ENCODE results near the gene IFIH1. TPM values are rescaled to one million over a fixed set of nuclear protein-coding genes. Genes with fewer than 3 reads are reported as not detected.
A peak's percentile ranks its signal among the peaks of the same experiment; 100 is the strongest.

IFIH1 gene
- total RNA-seq, 1 experiment from 2014 or later = 7.8 TPM

DNA sequence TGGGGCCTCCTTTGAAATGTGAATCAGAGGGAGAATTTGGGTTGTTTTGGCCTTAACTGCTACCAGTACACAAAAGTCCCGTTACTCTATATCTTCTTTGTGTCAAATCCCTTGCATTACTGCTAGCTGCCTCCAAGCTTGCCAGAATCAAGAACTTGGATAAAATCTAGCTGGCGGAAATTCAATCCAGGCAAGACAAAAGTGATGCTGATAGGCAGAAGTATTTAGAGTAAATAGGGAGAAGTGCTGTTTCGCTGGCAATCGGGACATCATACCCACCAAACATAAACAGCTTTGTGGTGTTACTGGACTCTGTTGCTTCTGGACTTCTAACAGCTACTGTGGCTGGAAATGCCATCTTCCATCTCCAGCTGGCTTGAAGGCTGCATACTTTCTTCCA is 2.5 kb downstream of the IFIH1 start:
- Histone ChIP-seq H3K4me3 (ENCODE audit: low read length) (no peak overlapping the region), H3K4me1 (ENCODE audit: insufficient read depth, low read length) (peaks cover 24% of the 10 kb centered on the region), H3K9me3 (ENCODE audit: low read length) (no peaks in the 10 kb centered on the region), H3K27ac (ENCODE audit: low read length) (no peak overlapping the region), H3K4me2 (ENCODE audit: low read length) (peak overlapping the region; percentile 82), H3K36me3 (ENCODE audit: low read depth, low read length) (no peaks in the 10 kb centered on the region), H3K27me3 (ENCODE audit: low read length) (no peaks in the 10 kb centered on the region), H3K9ac (ENCODE audit: low read length) (no peak overlapping the region), H3F3A (ENCODE audit: low read length, unreplicated experiment) (no peaks in the 10 kb centered on the region), H4K20me1 (ENCODE audit: low read length) (no peaks in the 10 kb centered on the region), H2AFZ (ENCODE audit: low read length) (0 out of 2 replicates have a peak overlapping the region, but pooled peaks have one; percentile 6), H3K9me2 (replicated peaks; ENCODE audit: low read length) (no peaks in the 10 kb centered on the region), H3K79me2 (ENCODE audit: low read length) (no peaks in the 10 kb centered on the region)
- TF ChIP-seq EZH2phosphoT487 (IDR thresholded peaks at IDR 0.05; ENCODE audit: borderline replicate concordance, low read length) (no peak), EZH2 (IDR thresholded peaks at IDR 0.05; ENCODE audit: low read length, unreplicated experiment) (no peak)
- TF ChIP-seq, protein P1, sequence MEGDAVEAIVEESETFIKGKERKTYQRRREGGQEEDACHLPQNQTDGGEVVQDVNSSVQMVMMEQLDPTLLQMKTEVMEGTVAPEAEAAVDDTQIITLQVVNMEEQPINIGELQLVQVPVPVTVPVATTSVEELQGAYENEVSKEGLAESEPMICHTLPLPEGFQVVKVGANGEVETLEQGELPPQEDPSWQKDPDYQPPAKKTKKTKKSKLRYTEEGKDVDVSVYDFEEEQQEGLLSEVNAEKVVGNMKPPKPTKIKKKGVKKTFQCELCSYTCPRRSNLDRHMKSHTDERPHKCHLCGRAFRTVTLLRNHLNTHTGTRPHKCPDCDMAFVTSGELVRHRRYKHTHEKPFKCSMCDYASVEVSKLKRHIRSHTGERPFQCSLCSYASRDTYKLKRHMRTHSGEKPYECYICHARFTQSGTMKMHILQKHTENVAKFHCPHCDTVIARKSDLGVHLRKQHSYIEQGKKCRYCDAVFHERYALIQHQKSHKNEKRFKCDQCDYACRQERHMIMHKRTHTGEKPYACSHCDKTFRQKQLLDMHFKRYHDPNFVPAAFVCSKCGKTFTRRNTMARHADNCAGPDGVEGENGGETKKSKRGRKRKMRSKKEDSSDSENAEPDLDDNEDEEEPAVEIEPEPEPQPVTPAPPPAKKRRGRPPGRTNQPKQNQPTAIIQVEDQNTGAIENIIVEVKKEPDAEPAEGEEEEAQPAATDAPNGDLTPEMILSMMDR (conservative IDR thresholded peaks at IDR 0.05; ENCODE audit: low read depth, low read length) = no peak
- no TSS peak for BruUV-seq (replicated peaks)
- intact Hi-C loops (cut with micrococcal nuclease) = no loop called here
- DNase-seq (no peak), ATAC-seq (no peak)
- POLR2A ChIA-PET (ENCODE audit: unreplicated experiment) = no interaction called here
- CTCF ChIA-PET = interaction anchor here (0.5 kb wide), 1 partner anchor 164 kb away, joined by 5 read pairs; no protein-coding TSS in a partner anchor

DNA sequence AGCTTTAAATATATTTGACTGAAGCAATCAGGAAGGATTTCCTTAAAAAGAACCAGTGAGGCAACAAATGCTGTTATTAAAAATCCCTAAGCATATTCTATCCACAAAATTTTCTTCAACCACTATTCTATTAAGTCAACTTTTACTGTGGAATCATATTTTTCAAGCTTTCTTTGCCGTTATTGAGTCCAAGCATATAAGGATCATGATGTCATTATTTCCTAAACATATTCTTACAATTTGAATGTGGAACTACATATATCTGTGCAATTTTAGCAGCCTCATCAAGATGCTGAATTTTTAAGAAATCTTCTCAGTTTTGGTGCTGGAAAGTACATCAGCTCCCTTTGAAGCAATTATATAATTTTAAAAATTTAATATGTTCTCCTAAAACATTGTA is 5.6 kb downstream of the IFIH1 start:
- Histone ChIP-seq H3F3A (ENCODE audit: low read length, unreplicated experiment) (no peaks in the 10 kb centered on the region), H3K4me3 (ENCODE audit: low read length) (no peak overlapping the region), H3K9me3 (ENCODE audit: low read length) (no peaks in the 10 kb centered on the region), H3K79me2 (ENCODE audit: low read length) (no peaks in the 10 kb centered on the region), H3K27me3 (ENCODE audit: low read length) (no peaks in the 10 kb centered on the region), H4K20me1 (ENCODE audit: low read length) (no peaks in the 10 kb centered on the region), H3K9ac (ENCODE audit: low read length) (no peak overlapping the region), H3K4me2 (ENCODE audit: low read length) (no peak overlapping the region), H3K9me2 (replicated peaks; ENCODE audit: low read length) (no peaks in the 10 kb centered on the region), H3K4me1 (ENCODE audit: insufficient read depth, low read length) (peaks cover 18% of the 10 kb centered on the region; the same call in 1 of the 2 replicates), H3K36me3 (ENCODE audit: low read depth, low read length) (no peaks in the 10 kb centered on the region), H2AFZ (ENCODE audit: low read length) (no peak overlapping the region), H3K27ac (ENCODE audit: low read length) (no peak overlapping the region)
- ChIA-PET CTCF (no interaction called here), POLR2A (ENCODE audit: unreplicated experiment) (no interaction called here)
- TF ChIP-seq, protein P1 (conservative IDR thresholded peaks at IDR 0.05; ENCODE audit: low read depth, low read length) = no peak
- no peak for TF ChIP-seq EZH2 (IDR thresholded peaks at IDR 0.05; ENCODE audit: low read length, unreplicated experiment)
- TF ChIP-seq EZH2phosphoT487 (IDR thresholded peaks at IDR 0.05; ENCODE audit: borderline replicate concordance, low read length) = no peak
- intact Hi-C loops (cut with micrococcal nuclease) = no loop called here
- BruUV-seq (replicated peaks) = no TSS peak
- ATAC-seq = no peak
- no peak for DNase-seq

DNA sequence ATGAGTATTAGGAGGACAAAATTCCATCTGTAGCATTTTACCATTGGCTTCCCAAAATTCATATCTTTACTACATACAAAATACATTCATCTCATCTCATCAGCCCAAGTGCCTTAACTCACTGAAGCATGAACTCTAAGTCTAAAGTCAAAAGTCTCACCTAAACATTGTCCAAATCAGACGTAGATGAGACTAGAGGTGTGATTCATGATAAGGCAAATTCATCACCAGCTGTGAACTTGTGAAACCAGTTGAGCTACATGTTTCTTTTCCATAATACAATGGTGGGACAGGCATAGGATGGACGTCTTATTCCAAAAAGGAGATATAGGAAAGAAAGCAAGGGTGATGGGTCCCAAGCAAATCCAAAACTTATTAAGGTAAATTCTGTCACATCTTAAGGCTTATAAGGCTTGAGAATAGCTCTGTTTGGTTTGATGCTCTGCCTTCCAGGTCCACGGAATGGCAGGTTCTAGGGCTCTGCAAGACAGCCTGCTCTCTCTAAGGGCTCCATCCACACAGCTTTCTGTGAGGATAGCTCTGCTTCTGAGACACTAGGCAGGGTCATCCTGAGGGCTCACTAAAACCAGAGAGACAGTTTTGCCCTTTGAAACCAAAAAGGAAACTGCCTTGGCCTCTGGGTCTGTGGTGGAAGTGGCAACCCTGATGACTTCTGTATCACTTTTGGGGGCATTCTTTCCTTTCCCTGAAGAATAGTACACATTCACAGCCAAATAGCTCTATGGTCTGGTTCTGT is 9.6 kb downstream of the IFIH1 start:
- Histone ChIP-seq H3K4me3 (ENCODE audit: low read length) (no peak overlapping the region), H3K9ac (ENCODE audit: low read length) (no peak overlapping the region), H3K27me3 (ENCODE audit: low read length) (no peaks in the 10 kb centered on the region), H2AFZ (ENCODE audit: low read length) (no peak overlapping the region), H3K9me2 (replicated peaks; ENCODE audit: low read length) (no peaks in the 10 kb centered on the region), H4K20me1 (ENCODE audit: low read length) (no peaks in the 10 kb centered on the region), H3K36me3 (ENCODE audit: low read depth, low read length) (no peaks in the 10 kb centered on the region), H3F3A (ENCODE audit: low read length, unreplicated experiment) (no peaks in the 10 kb centered on the region), H3K4me2 (ENCODE audit: low read length) (no peak overlapping the region), H3K4me1 (ENCODE audit: insufficient read depth, low read length) (peaks cover 4% of the 10 kb centered on the region; the same call in 1 of the 2 replicates), H3K27ac (ENCODE audit: low read length) (no peak overlapping the region), H3K9me3 (ENCODE audit: low read length) (no peaks in the 10 kb centered on the region), H3K79me2 (ENCODE audit: low read length) (no peaks in the 10 kb centered on the region)
- TF ChIP-seq, protein P1 (conservative IDR thresholded peaks at IDR 0.05; ENCODE audit: low read depth, low read length) = no peak
- TF ChIP-seq EZH2phosphoT487 (IDR thresholded peaks at IDR 0.05; ENCODE audit: borderline replicate concordance, low read length) (no peak), EZH2 (IDR thresholded peaks at IDR 0.05; ENCODE audit: low read length, unreplicated experiment) (no peak)
- ChIA-PET CTCF (no interaction called here), POLR2A (ENCODE audit: unreplicated experiment) (no interaction called here)
- no peak for ATAC-seq
- peak; percentile 51 for DNase-seq
- intact Hi-C loops (cut with micrococcal nuclease) = no loop called here
- no TSS peak for BruUV-seq (replicated peaks)
